Measurements from ENCODE around the gene HS6ST2.

GRCh38 chrX:132965461-132965860 lies 7.0 kb upstream of the HS6ST2 start:
- TF ChIP-seq CTCF (IDR thresholded peaks at IDR 0.05) = no peak
- TF ChIP-seq POLR2A (IDR thresholded peaks at IDR 0.05) = no peak
